GM21529 (cell line): ENCODE results near the gene PLCD4.

Source experiments
- ATAC-seq: cut with Tn5 transposase; IDR thresholded peaks from one replicate; pipeline ENCODE4 v1.9.1; 2021; ENCODE audit not compliant: unreplicated experiment

PLCD4 gene

DNA sequence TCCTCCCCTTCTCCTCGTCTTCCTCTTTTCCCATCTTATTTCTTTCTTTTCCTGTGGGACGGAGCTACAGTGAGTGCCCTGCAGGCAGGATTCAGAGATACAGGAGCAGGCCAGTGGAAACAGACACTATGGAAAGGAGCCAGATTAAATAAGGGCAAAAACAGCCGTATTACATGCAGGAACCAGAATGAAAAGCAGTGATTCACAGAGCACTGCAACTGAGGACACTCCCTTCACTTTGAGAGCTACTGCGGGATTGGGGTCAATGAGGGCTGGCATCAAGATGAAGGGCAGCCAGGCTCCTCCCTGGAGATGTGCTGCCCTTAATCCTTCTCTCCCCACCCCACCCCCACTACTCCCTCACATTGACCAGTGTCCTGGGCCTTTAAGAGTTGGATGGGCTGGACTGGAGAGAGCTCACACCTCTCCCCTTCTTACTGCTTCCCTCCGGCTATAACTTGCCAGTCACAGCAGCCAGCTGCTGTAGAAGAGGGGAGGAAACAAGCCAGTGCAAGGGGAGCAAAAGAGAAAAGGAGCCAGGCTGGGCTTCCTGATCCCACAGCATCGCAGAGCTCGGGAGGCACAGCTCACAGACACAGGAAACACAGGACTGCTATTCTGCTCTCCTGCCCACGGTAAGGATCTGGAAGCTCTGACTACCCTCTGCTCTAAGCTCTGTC lies at the start of gene PLCD4:
TSS of gene PLCD4 (plus strand) at position 464 of the 680 bp plus-strand sequence. CDS start 7,841 bp downstream, outside the sequence.
- no peak for ATAC-seq

DNA sequence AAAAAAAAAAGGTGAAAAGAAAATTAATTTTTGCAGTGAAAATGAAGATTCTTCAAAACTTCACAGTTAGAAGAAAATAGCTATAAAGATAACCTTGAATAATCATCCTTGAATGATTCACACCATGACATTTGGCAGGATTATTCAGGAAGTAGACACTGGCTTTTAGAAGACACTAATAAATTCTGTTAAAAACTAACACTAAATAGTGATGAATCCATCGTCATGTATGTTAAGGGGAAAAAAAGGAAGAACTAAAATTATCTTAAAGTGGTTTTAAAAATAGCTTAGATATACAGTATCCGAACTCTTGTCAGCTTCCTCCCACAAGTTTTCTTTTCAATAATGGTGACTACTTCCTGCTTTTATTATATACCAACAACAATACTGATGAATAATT lies 49.8 kb upstream of the PLCD4 start:
- no peak for ATAC-seq

DNA sequence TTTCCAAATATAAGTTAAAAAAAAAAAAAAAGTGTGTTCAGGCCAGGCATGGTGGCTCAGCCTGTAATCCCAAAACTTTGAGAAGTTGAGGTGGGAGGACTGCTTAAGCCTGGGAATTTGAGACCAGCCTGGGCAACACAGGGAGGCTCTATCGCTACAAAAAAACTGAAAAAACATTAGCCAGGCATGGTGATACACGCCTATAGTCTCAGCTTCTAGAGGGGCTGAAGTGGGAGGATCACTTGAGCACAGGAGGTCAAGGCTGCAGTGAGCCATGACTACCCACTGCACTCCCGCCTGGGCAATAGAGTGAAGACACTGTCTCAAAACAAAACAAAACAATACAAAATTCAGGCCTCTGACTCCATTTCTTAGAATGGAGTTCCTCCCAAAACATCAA lies 48.7 kb upstream of the PLCD4 start:
- ATAC-seq, result no peak

DNA sequence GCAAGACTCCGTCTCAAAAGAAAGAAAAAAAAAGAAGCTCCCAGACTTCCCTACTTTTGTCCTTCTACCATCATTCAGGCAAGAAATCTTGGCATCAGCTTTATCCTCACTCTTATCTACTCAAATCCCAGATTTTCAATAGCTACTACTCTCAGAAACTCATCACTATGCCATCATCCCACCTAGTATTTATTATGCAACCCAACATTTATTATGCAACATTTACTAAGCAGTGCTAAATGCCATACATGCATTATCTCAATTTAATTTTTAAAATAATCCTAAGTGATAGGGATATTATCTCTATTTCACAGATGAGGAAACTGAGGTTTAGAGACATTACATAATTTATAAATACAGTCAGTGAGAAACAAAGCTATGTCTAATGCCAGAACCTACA lies 43.6 kb upstream of the PLCD4 start:
- ATAC-seq, result no peak

DNA sequence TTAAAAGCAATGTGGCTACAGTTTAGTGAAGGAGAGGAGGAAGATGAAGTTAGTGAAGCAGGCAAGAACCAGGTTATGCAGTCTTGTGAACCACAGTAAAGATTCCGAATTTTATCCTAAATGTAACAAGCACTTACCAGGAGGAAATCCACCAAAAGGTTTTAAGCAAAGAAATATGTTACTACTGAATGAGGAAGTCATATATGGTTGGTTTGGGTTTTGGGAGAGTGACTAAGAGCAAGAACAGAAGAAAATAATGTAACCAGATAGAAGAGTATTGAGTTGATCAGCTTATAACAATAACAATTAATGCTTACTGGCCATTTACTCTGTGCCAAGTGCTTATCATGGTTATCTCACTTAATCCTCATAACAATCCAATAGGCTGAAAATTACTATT lies 41.4 kb upstream of the PLCD4 start:
- no peak for ATAC-seq

DNA sequence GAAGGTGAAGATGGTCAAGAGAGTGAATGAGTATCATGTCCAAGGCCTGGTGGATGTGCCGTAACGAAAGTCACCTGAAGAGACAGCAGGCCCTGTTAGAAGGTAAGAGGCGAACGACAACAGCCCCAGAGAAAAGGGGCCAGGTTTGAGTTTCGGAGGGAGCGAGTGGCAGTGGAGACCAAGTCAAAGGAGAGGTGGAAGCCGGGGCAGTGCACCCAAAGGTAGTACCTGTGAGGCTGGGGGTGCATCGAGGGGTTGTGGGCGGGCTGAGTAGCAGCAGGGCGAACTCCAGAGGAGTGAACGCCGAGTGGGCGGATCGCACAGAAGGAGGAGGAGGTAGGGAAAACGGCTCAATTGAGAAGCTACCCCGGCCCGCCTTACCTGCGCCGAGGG lies 39.9 kb upstream of the PLCD4 start:
- peak; percentile 41 for ATAC-seq

DNA sequence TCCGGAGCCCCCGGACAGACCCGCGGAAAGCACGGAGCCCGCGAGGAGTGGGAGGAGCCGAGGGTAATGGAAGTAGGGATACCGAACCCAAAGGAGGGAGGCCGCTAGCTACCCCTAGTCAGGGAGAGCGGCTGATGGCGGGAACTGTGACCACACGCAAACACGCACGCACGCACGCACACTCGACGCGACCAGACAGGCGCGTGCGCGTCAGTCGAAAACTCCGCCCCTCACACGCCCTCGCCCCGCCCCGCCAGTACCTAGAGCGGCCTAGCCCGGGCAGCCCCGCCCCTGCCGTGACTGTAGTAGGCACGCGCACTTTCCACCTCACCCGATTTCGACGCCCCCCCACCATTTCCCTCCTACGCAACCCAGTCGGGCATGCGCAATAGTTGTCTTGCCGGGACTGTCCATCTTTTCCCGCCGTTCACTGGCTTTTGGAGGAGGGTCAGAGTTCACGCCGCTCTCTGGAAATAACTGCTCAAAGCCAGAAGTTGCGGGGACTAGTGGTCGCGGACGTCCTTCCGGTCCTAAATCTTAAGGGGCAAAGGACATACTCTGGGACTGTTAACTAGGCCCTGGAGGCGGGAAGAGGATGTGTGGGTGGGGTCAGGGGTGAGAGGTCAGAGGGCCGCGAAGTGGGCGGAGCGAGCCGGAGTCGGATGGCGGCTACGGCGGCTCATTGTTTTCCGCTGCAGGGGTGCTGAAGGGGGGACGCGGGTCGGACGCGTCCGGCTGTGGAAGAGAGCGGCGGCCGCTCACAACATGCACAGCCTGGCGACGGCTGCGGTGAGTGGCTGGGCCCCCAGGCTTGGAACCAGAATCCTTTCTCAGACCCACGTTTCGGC lies 39.3 kb upstream of the PLCD4 start, which contains the start of the genes CNOT9 and USP37:
TSS of gene CNOT9 (plus strand) at position 650 of the 848 bp plus-strand sequence. CDS start at position 766, 116 bp downstream.
TSS of gene USP37 (minus strand) at position 162 of the 848 bp plus-strand sequence. CDS start 9,698 bp downstream, outside the sequence.
- ATAC-seq, result peak; percentile 74

DNA sequence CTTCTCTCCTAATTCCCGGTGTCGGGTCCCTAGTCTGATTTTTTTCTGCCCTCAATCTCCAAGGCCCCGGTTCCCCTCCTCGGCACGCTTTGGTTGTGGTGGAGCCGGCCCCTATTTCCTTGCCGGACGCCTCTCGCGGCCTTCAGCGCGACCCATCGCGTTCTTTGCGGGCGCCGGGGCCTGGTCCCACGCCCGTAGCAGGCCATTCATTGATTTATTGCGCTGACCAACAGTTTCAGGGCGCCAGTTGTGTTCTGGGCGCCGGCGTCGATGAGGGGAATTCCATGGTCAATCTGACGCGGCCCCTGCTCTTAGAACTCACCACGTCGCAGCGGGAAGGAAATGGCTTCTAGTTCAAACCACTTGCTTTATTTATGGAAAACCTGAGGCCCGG lies 38.7 kb upstream of the PLCD4 start:
- ATAC-seq, result peak; percentile 23

DNA sequence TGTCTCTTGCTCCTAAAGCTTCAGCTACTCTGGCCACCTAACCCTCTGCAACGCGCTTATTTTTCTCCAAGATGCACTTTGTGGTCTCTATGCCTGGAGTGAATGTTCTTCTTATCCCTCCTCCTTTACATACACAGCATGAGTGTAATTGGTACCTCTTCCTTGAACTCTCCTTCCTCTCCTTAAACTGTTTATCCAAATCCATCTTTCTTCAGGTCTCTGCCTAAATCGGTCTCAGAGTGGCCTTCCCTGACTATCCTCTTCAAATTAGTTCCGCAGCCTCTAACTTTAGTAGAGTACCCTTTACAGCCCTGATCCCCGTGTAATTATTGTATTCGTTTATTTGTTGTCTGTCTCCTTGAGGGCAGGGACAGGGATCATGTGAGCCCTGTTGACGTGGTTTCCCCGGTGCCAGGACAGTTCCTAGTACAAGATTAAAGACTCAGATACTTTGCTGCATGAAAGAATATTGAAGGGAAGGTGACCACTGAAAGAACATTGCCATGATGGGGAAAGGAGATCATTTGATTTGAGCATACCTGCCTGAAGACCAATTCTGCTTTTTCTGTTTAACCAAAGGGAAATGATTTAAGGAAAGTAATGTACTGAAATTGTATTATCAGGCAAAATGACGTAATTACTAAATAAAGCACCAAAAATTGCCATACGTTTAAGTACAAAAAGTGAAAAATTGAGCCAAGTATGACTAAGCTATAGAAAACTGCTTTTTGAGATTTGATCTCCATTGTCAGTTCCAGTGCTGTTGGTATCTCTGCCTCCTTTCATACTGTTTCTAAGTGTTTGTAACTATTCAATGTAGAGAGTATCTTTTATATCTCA lies 37.8 kb upstream of the PLCD4 start:
- no peak for ATAC-seq

DNA sequence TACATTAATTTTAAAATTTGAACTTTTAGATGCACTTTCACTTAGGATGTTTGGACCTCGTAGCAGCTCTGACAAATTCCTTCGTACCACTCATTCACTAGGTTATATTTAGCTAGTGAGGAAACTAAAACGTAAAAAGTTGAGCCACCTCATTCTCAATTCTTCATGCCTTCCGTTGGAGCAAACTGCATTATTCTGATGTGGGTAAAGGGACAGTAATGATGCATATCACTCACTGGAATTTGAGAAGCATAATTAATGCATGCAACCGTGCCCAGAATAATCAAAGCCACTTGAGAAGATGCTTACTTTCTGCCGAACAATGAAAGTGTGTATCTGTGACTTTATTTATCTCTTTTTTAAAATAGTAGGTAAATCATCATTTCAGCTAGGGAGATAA lies 36.8 kb upstream of the PLCD4 start:
- no peak for ATAC-seq

DNA sequence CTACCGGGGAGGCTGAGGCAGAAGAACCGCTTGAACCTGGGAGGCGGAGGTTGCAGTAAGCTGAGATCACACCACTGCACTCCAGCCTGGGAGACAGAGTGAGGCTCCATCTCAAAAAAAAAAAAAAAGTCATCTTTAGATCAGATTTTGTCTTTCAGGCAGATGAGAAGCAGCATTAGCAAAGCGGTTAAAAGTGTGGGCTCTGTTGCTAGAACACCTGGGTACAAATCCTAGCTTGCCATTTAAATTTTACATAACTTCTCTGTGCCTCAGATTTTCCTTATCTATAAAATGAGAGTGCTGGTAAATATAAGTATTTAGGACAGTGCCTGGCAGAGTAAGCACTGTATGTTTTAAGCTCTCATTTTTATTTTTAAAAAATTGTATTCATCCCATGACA lies 30.8 kb upstream of the PLCD4 start:
- ATAC-seq, result no peak

DNA sequence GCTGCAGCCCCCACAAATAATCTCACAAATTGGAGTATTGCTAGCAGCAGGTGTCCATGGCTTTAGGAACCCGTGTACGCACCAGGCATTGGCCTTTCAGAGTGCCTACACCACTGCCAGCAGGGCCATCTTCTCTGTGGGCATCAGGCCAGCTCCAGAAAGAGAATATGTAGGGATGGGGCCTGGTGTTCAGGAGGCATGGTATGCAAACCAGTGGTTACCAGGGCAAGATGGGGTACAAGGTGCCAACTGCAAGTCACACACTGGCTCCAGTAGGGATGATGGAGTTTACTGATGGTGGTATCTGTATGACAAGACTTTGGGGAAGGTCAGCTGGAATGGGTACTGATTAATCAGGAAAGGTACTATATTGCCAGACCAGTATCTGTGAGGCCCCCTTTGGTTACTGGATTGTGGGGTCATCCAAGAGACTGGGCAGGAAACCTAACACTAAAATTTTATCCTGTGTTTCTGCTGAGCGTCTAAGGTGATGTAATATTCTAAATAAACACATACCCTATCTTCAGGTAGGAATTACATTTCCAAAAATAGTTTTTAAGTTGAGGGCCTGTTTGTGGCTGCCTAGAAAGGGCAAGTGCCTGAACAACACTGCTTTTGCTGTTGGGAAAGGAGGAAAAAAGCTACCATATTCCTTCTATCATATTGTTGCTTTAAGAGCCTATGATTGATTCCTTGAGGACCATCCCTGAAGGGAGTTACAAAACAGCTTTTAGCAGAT lies 30.0 kb upstream of the PLCD4 start:
- ATAC-seq, result no peak

DNA sequence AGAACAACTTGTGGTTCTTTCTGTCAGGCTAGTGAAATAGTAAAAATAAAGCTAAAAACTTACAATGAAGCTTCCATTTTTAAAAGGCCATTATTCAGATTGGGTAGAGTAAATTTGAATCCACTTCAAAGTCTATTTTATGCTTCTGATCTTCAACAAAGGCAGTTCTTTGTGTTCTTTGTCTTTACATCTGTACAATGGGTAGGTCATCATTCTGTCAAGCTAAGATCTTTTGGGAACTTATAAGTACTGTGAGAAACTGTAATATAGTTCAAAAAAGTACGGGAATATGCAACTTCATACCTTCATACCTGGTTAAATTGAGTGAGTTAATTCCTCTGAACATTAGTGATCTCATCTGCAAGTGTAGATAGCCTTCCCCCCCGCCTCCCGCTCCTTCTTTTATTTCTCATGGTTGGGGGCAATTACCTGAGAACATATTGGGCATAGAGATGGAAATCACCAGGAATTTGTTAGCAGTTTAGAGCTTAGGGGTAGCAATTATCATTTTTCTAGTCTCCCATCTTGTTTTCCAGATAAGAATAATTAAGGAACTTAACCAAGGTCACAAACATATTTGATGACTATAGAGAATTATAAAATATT lies 29.3 kb upstream of the PLCD4 start:
- ATAC-seq, result no peak

DNA sequence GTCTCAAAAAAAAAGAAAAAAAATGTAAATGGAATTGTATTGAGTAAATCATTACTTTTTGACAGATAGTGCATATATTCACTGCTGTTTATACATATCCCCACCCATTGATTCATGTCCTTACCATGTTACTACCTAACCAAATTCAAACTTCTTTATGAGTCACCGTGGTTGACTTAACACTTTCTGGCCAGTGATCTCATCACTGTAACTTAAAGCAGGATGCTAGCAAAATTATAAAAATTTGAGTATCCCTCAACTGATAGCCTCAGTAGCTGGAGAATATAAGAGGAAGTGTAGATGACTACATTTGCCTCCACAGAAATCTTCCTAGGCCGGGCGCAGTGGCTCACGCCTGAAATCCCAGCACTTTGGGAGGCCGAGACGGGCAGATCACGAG lies 25.6 kb upstream of the PLCD4 start:
- ATAC-seq, result peak; percentile 53

DNA sequence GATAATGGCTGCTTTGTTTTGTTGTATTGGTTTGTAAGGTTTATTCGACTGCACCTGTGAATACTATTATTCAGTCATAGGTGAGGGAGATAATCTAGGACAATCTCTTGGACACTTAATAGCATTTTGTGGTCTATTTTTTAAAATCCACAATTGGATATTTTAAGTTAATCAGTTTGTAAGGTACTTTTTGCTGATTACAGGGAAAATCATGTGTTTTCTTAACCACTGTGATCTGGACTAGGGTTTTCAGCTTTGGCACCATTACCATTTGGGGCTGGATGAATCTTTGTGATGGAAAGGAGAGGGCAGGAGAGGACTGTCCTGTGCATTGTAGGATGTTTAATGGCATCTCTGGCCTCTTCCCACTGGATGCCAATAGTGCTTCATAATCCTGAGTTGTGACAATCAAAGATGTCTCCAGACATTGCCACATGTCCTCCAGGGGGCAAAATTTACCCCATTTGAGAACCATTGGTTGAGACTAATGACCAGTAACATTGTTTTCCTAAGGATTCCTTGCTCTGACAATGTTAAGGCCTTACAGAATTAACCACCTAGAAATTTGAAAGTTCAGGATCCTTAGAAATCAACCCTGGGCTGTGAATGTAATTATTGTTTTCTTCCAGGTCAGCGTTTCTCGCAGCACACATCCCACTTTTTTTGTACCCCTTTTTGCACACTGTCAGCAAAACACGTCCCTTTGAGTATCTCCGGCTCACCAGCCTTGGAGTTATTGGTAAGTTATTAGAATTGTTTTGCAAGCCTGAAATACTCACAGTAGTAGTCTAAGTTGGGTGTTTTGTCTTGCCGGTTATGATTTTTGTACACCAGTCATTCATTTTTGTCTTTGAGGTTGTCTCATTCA lies 23.5 kb upstream of the PLCD4 start:
- no peak for ATAC-seq

DNA sequence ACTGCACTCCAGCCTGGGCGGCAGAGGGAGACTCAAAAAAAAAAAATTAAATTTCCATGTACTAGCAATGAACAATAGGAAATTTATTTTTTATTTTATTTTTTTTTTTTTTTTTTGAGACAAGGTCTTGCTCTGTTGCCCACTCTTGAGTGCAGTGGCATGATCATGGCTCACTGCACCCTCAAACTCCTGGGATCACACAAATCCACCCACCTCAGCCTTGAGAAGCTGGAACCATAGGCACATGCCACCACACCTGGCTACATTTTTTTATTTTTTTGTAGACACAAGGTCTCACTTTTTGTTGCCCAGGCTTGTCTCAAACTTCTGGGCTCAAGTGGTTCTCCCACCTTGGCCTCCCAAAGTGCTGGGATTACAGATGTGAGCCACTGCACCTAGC lies 22.2 kb upstream of the PLCD4 start:
- ATAC-seq, result no peak

DNA sequence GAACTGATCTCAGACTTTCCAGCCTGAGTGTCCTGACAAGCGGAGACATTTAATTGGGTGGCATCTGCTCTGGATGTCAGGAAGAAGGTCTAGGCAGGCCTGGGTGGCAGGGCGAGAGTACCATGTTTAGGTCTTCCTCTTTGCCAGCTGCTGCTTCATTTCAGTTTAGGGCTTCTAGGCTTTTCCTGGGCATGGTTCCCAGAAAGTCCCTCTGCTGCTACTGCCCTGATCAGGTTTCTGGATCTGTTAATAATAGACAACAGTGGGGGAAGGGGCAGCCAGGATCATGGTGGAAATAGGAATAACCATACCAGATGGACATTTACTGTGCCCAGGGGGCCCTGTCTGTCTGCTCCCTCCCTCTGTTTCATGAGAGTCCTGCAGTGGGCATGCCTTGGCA lies 2.3 kb upstream of the PLCD4 start:
- no peak for ATAC-seq

DNA sequence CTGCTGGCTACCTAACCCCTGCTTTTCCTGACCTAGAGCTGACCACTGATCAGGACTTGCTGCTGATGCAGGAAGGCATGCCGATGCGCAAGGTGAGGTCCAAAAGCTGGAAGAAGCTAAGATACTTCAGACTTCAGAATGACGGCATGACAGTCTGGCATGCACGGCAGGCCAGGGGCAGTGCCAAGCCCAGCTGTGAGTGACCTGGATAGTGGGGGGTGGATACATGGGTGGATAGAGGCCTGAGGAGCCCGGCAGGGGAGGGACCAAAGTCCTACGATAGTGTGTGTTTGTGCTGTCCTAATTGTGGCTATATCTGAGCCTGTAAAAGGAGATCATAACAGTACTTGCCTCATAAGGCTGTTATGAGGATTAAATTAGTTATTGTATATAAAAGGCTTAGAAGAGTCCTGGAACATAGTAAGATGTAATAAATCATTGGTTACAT lies 8.2 kb downstream of the PLCD4 start:
- ATAC-seq, result no peak
